ENCODE data around the gene ADD1.

The ADD1 gene

GRCh38 chr4:2968381-2968780, 124.7 kb downstream of the ADD1 start:
- Histone ChIP-seq H3K4me1 (ENCODE audit: control insufficient read depth, low read depth, low read length) (no peaks in the 10 kb centered on the region), H3K27me3 (ENCODE audit: control insufficient read depth, insufficient read depth, low read length) (peaks cover 12% of the 10 kb centered on the region), H3K9ac (ENCODE audit: low read length) (no peak overlapping the region), H3K27ac (ENCODE audit: low read length) (no peak overlapping the region), H3K36me3 (ENCODE audit: control insufficient read depth, low read depth, low read length) (no peaks in the 10 kb centered on the region), H3K9me3 (ENCODE audit: control insufficient read depth, low read depth, low read length) (no peaks in the 10 kb centered on the region), H3K4me3 (ENCODE audit: low read length) (no peak overlapping the region)

- Histone ChIP-seq H3K27ac (ENCODE audit: low read length) (no peak overlapping the region), H3K9me3 (ENCODE audit: control insufficient read depth, low read depth, low read length) (no peaks in the 10 kb centered on the region), H3K4me3 (ENCODE audit: low read length) (no peak overlapping the region), H3K36me3 (ENCODE audit: control insufficient read depth, low read depth, low read length) (no peaks in the 10 kb centered on the region), H3K9ac (ENCODE audit: low read length) (no peak overlapping the region), H3K27me3 (ENCODE audit: control insufficient read depth, insufficient read depth, low read length) (no peaks in the 10 kb centered on the region), H3K4me1 (ENCODE audit: control insufficient read depth, low read depth, low read length) (no peaks in the 10 kb centered on the region)
Measured at GRCh38 chr4:2971275-2971674, 127.6 kb downstream of the ADD1 start.

- no peaks in the 10 kb centered on the region for H3K36me3 ChIP-seq (ENCODE audit: control insufficient read depth, low read depth, low read length)
- peaks cover 3% of the 10 kb centered on the region for H3K9me3 ChIP-seq (ENCODE audit: control insufficient read depth, low read depth, low read length)
- H3K9ac ChIP-seq (ENCODE audit: low read length), result no peak overlapping the region
- no peak overlapping the region for H3K27ac ChIP-seq (ENCODE audit: low read length)
- no peak overlapping the region for H3K4me3 ChIP-seq (ENCODE audit: low read length)
- no peaks in the 10 kb centered on the region for H3K27me3 ChIP-seq (ENCODE audit: control insufficient read depth, insufficient read depth, low read length)
- no peaks in the 10 kb centered on the region for H3K4me1 ChIP-seq (ENCODE audit: control insufficient read depth, low read depth, low read length)
Measured at GRCh38 chr4:2977211-2978088, 133.8 kb downstream of the ADD1 start.

Measured in iPS-18a (cell line).